Lung (tissue), 12 donors: ENCODE results near the gene RXRG. TPM values are rescaled to one million over a fixed set of nuclear protein-coding genes. Genes with fewer than 3 reads are reported as not detected.

Source experiments
- ATAC-seq: fragments of 200-7000 bp; cut with Tn5 transposase; one replicate; pipeline ENCODE4 v1.9.1; 2020; ENCODE audit warnings: moderate number of reproducible peaks; ENCODE audit not compliant: insufficient read depth, low FRiP score
- DNase-seq, 3 donors: peaks; one replicate each; pipeline ENCODE4 v3.0.0-alpha.2; 2013 to 2017
- H3K27ac ChIP-seq, 2 donors: one replicate each; pipeline ENCODE4 v1.5.1; 2013; ENCODE audit warnings: mild to moderate bottlenecking in 2 of 2, moderate library complexity in 2 of 2, control low read depth in 1 of 2, inconsistent platforms in 1 of 2, low read depth in 1 of 2, low read length in 1 of 2
- H3K27me3 ChIP-seq, 3 donors: one replicate each; pipeline ENCODE4 v1.5.1; 2013; ENCODE audit warnings: low read length in 2 of 3; ENCODE audit not compliant: control insufficient read depth in 3 of 3, insufficient read depth in 3 of 3
- H3K36me3 ChIP-seq, 4 donors: one replicate each; pipeline ENCODE4 v1.5.1; 2013; ENCODE audit warnings: low read length in 4 of 4, mild to moderate bottlenecking in 1 of 4, moderate library complexity in 1 of 4; ENCODE audit not compliant: control insufficient read depth in 4 of 4, insufficient read depth in 4 of 4
- H3K4me1 ChIP-seq, 5 donors: one replicate each; pipeline ENCODE4 v1.5.1; 2013; ENCODE audit warnings: low read length in 5 of 5, mild to moderate bottlenecking in 2 of 5, moderate library complexity in 1 of 5; ENCODE audit not compliant: control insufficient read depth in 5 of 5, insufficient read depth in 5 of 5
- H3K4me3 ChIP-seq: one replicate; pipeline ENCODE4 v1.5.1; 2013; ENCODE audit warnings: mild to moderate bottlenecking, control low read depth, moderate library complexity
- H3K9ac ChIP-seq, 2 donors: one replicate each; pipeline ENCODE4 v1.5.1; 2013; ENCODE audit warnings: low read length in 2 of 2, control low read depth in 1 of 2; ENCODE audit not compliant: insufficient read depth in 1 of 2
- H3K9me3 ChIP-seq, 4 donors: one replicate each; pipeline ENCODE4 v1.5.1; 2013; ENCODE audit warnings: low read length in 3 of 4, mild to moderate bottlenecking in 1 of 4, moderate library complexity in 1 of 4; ENCODE audit not compliant: control insufficient read depth in 4 of 4, insufficient read depth in 3 of 4
- WGBS, 2 donors: extraction: QIAGEN DNeasy Blood & Tissue Kit; methylation state at CpG; one replicate each; pipeline ENCODE4 v1.1.7; 2013; 5-methylcytosine and 5-hydroxymethylcytosine counted together
- polyA plus RNA-seq, 2 donors: library from polyadenylated mRNA; stranded (reverse); fragments of 200-250 nt; gene quantifications; one replicate each; pipeline ENCODE4 v1.2.1, GENCODE V29; 2013
- total RNA-seq, 2 donors: library from RNA; depleted of rRNA in 1 of 2; stranded (reverse); fragments of >200 nt in 1 of 2; gene quantifications; one replicate each; pipeline ENCODE4 v1.2.1, GENCODE V29; 2014 to 2021
- TF ChIP-seq, protein P1 (sequence below): IDR thresholded peaks from 2 replicates; pipeline ENCODE4 v1.5.1; 2012; ENCODE audit warnings: mild to moderate bottlenecking; ENCODE audit errors: control extremely low read depth, extremely low read depth
- donor health status: control.
- donor health status: control.
- donor health status: Bipolar disorder and iron deficiency.
- donor health status: healthy.
- donor health status: DM: yes; HTN: yes; CAD: no.

RXRG gene
- total and polyA plus RNA-seq, 4 donors = 0.55 to 3.0 (median 1.7) TPM

- Histone ChIP-seq H3K27ac (no peak overlapping the region), H3K4me3 (no peak overlapping the region), H3K9ac (no peak overlapping the region), H3K36me3 (no peaks in the 10 kb centered on the region), H3K9me3 (peaks cover 0 to 4% (median 0%) of the 10 kb centered on the region in 4 donors), H3K4me1 (peaks cover 0 to 30% (median 16%) of the 10 kb centered on the region in 5 donors), H3K27me3 (peaks cover 28 to 95% (median 81%) of the 10 kb centered on the region in 3 donors)
- WGBS, 2 donors = 3 to 8% methylated on average over 22 of the region's 22 CpGs
- ATAC-seq = no peak
- TF ChIP-seq, protein P1, sequence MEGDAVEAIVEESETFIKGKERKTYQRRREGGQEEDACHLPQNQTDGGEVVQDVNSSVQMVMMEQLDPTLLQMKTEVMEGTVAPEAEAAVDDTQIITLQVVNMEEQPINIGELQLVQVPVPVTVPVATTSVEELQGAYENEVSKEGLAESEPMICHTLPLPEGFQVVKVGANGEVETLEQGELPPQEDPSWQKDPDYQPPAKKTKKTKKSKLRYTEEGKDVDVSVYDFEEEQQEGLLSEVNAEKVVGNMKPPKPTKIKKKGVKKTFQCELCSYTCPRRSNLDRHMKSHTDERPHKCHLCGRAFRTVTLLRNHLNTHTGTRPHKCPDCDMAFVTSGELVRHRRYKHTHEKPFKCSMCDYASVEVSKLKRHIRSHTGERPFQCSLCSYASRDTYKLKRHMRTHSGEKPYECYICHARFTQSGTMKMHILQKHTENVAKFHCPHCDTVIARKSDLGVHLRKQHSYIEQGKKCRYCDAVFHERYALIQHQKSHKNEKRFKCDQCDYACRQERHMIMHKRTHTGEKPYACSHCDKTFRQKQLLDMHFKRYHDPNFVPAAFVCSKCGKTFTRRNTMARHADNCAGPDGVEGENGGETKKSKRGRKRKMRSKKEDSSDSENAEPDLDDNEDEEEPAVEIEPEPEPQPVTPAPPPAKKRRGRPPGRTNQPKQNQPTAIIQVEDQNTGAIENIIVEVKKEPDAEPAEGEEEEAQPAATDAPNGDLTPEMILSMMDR = no peak
- DNase-seq = no peak
Measured at GRCh38 chr1:165354739-165355138, 90.2 kb downstream of the RXRG start.

DNA sequence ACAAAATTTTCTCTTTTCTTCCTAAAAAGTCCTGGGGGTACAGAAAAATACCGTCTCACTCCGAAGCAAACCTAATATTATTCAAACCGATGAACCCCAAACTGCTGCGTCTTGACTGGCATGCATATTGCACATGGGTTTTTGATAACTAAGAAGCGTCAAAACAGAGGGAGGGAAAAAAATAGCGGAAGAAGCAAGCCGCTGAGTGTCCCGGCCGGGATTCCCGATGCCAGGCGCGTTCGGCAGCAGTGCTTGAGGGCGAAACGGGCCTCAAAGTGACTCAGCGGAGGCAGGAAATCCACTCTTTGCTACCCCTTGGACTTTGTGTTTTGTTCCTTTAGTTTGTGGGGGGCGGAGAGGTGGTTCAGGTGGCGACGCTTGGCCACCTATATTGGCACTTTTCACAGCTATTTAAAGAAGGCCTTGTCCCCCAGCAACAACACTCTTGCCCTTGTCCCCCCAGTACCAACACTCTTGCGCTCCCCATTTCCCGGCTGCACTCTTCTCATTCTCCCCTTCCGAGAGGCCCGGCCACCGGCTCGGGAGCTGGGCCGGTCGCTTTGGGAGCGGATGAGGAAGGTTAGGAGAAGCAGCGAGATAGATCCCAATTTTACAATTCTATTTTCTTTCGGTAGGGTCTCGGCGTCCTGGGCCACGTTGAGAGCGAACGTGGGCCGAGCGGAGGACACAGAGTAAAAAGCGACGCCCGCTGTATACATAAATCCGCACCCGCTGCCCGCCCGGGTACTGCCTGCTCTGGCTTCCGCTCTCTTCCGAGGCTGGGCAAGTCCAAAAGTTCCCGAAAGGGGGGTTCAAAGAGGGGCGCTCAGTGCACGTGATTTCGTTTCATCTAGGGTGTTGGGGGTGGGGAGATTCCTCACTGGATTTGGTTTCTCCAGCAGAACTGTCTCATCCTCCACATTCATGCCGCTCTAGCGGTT, 90.9 kb downstream of the RXRG start:
- peaks cover 28 to 95% (median 86%) of the 10 kb centered on the region in 3 donors for H3K27me3 ChIP-seq
- ATAC-seq = no peak
- H3K9ac ChIP-seq = no peak overlapping the region
- H3K9me3 ChIP-seq = peaks cover 0 to 4% (median 0%) of the 10 kb centered on the region in 4 donors
- no peaks in the 10 kb centered on the region for H3K36me3 ChIP-seq
- 6 to 7% methylated on average over 52 of the region's 52 CpGs for WGBS, 2 donors
- H3K4me3 ChIP-seq = no peak overlapping the region
- peaks cover 0 to 30% (median 16%) of the 10 kb centered on the region in 5 donors for H3K4me1 ChIP-seq
- H3K27ac ChIP-seq = no peak overlapping the region
- TF ChIP-seq, protein P1 = no peak
- peak in 2 of 3 donors; percentile 19 to 23 for DNase-seq

DNA sequence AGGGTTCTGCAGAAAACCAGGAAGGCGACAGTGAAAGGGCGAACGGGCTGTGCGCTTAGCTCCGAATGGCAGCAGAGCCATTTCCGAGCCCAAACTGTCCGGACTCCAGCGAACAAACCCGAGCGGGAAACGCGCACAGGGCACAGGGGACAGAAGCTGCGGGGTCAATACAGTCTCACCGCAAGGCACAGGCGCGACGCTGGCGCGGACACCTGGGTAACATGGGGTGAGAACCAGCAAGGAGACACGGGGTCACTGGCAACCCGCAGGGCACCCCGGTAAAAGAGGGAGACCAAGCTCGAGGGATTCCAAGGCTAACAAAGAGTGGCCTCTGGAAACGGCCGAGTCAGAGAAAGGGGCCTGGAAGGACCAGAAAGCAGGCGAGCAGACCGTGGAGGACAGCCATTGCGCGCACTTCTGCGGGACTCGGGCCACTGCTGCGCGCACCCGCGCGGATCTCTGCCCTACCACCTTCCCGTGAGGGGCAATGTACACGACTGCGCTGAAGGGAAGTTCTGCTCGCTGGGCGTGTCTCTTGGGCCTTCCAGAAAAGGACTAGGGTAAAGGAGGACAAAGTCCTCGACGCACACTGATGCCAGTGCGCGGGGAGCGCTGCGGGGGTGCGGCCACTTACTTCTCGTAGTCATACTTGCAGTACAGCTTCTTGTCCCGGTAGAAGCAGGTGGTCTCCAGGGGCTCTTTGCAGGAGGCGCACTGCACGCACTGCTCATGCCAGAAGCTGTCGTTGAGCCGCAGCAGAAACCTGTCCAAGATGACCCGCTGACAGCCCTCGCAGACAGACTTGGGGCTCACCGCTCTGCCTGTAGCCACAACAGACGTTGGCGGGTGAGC, 92.3 kb downstream of the RXRG start:
- ATAC-seq (no peak), DNase-seq (peak in 1 of 3 donors; percentile 14)
- no peaks in the 10 kb centered on the region for H3K36me3 ChIP-seq
- H3K27ac ChIP-seq = no peak overlapping the region
- peaks cover 0 to 30% (median 16%) of the 10 kb centered on the region in 5 donors for H3K4me1 ChIP-seq
- 3 to 5% methylated on average over 59 of the region's 59 CpGs for WGBS, 2 donors
- peaks cover 0 to 4% (median 0%) of the 10 kb centered on the region in 4 donors for H3K9me3 ChIP-seq
- no peak overlapping the region for H3K9ac ChIP-seq
- peaks cover 27 to 95% (median 85%) of the 10 kb centered on the region in 3 donors for H3K27me3 ChIP-seq
- TF ChIP-seq, protein P1 = no peak
- H3K4me3 ChIP-seq = no peak overlapping the region
